Measurements from ENCODE around the gene ODAM. TPM values are rescaled to one million over a fixed set of nuclear protein-coding genes. Genes with fewer than 3 reads are reported as not detected.
A peak's percentile ranks its signal among the peaks of the same experiment; 100 is the strongest.

The ODAM gene
- total RNA-seq, 1 donor from 2014 or later, result not detected

DNA sequence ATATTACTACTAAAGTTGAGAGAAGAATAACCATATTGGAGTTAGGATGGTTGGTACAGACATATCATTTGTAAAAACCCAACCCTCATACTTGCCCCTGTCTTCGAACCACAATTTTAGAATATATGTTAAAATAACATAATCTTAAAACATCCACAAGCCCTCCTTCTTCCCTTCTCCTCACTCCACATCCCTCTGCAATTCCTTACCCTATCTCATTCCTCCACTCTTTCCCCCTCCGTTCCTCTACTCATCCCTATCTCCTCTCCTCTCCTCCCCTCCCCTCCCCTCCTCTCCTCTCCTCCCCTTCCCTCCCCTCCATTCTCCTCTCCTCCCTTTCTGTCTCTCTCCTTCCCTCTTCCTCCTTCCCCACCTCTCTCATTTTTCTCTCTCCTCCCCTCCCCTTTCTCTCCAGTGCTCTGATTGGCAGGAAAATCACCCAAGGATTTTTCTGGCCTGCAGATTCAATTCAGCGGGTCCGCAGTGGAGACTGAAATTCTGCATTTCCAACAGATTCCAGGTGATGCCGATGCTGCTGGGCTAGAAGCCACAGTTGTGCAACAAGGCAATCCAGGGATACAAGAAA, 17.4 kb upstream of the ODAM start:
- FAIRE-seq (no peak), DNase-seq (ENCODE audit: low read depth) (no peak)
- TF ChIP-seq, protein P1, sequence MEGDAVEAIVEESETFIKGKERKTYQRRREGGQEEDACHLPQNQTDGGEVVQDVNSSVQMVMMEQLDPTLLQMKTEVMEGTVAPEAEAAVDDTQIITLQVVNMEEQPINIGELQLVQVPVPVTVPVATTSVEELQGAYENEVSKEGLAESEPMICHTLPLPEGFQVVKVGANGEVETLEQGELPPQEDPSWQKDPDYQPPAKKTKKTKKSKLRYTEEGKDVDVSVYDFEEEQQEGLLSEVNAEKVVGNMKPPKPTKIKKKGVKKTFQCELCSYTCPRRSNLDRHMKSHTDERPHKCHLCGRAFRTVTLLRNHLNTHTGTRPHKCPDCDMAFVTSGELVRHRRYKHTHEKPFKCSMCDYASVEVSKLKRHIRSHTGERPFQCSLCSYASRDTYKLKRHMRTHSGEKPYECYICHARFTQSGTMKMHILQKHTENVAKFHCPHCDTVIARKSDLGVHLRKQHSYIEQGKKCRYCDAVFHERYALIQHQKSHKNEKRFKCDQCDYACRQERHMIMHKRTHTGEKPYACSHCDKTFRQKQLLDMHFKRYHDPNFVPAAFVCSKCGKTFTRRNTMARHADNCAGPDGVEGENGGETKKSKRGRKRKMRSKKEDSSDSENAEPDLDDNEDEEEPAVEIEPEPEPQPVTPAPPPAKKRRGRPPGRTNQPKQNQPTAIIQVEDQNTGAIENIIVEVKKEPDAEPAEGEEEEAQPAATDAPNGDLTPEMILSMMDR (IDR thresholded peaks at IDR 0.05; ENCODE audit: insufficient read depth, low read length, severe bottlenecking), result no peak
- H3K36me3 ChIP-seq (ENCODE audit: control insufficient read depth, insufficient read depth, low read length), result no peaks in the 10 kb centered on the region
- no peak overlapping the region for H3K4me3 ChIP-seq (ENCODE audit: low read depth, low read length)
- no peaks in the 10 kb centered on the region for H3K27me3 ChIP-seq (ENCODE audit: control insufficient read depth, insufficient read depth, low read length)

DNA sequence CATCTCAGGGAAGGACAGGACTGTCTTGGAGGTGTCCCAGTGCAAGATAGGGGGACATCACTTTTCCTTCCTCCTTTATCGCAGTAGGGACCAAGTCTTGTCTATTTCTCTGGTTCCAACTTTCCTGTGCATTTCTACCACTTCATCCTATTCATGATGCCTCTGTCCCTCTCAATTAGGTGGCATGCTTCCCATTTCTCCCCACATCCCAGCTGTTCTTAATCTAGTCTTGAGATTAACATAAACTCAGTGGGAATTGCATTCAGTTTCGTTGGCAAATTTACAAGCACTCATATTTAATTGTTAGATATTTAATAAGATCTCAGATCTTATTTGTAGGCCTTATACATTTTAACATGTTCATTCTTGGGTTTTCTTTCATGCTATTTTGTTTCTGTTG, 15.7 kb upstream of the ODAM start:
- no peaks in the 10 kb centered on the region for H3K36me3 ChIP-seq (ENCODE audit: control insufficient read depth, insufficient read depth, low read length)
- DNase-seq (ENCODE audit: low read depth), result no peak
- TF ChIP-seq, protein P1 (IDR thresholded peaks at IDR 0.05; ENCODE audit: insufficient read depth, low read length, severe bottlenecking), result no peak
- H3K27me3 ChIP-seq (ENCODE audit: control insufficient read depth, insufficient read depth, low read length), result no peaks in the 10 kb centered on the region
- no peak overlapping the region for H3K4me3 ChIP-seq (ENCODE audit: low read depth, low read length)
- peak; percentile 40 for FAIRE-seq

DNA sequence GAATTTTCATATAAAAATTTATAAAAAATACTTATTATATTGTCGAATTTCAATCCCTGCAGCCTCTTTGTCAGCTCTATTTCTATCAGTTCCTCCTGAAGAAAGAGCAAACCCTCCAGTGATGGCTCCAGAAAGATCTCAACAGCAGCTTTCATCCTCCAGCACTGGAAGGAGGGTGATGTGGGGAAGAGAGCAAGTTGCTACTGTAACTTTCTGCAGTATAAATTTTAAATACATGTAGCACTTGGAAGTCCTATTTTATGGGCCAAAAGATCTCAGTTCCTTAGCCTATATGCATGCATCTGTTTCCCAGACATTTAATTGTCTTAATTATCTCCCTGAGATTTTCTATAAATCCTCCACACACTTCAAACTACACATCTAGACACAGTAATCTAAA, 13.7 kb upstream of the ODAM start:
- FAIRE-seq, result no peak
- no peak overlapping the region for H3K4me3 ChIP-seq (ENCODE audit: low read depth, low read length)
- TF ChIP-seq, protein P1 (IDR thresholded peaks at IDR 0.05; ENCODE audit: insufficient read depth, low read length, severe bottlenecking), result no peak
- DNase-seq (ENCODE audit: low read depth), result no peak
- H3K27me3 ChIP-seq (ENCODE audit: control insufficient read depth, insufficient read depth, low read length), result no peaks in the 10 kb centered on the region
- no peaks in the 10 kb centered on the region for H3K36me3 ChIP-seq (ENCODE audit: control insufficient read depth, insufficient read depth, low read length)

DNA sequence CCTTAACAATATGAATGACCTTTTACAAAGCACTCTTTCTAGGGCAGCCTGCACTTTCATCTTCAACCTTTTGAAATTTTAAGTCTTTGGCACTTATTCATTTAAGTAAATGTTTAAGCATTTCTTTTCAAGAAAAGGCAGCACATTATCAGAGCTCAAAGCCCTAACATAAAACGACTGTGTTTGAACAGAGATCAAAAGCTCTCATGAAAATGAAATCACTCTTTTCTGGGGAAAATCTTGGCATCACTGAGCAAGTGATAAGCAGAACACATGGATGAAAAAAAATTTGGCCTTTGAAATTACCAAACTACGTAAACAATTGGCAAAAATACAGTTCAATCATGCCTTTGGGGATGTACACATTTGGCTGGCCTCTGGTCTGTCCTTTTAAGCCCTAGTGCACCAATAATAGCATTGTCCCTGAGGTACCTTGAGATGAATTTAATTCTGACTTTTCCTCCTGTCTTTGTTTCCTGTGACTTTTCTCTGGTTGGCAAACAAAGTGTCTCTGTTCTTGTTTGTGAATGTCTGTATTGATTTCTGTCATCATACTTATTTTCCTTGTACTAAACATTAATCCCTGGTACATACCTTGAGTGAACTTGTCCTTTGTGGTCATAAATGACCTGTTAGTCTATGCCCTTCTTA, 12.9 kb upstream of the ODAM start:
- TF ChIP-seq, protein P1 (IDR thresholded peaks at IDR 0.05; ENCODE audit: insufficient read depth, low read length, severe bottlenecking), result no peak
- Histone ChIP-seq H3K27me3 (ENCODE audit: control insufficient read depth, insufficient read depth, low read length) (no peaks in the 10 kb centered on the region), H3K36me3 (ENCODE audit: control insufficient read depth, insufficient read depth, low read length) (no peaks in the 10 kb centered on the region), H3K4me3 (ENCODE audit: low read depth, low read length) (no peak overlapping the region)
- DNase-seq (ENCODE audit: low read depth) (no peak), FAIRE-seq (no peak)

DNA sequence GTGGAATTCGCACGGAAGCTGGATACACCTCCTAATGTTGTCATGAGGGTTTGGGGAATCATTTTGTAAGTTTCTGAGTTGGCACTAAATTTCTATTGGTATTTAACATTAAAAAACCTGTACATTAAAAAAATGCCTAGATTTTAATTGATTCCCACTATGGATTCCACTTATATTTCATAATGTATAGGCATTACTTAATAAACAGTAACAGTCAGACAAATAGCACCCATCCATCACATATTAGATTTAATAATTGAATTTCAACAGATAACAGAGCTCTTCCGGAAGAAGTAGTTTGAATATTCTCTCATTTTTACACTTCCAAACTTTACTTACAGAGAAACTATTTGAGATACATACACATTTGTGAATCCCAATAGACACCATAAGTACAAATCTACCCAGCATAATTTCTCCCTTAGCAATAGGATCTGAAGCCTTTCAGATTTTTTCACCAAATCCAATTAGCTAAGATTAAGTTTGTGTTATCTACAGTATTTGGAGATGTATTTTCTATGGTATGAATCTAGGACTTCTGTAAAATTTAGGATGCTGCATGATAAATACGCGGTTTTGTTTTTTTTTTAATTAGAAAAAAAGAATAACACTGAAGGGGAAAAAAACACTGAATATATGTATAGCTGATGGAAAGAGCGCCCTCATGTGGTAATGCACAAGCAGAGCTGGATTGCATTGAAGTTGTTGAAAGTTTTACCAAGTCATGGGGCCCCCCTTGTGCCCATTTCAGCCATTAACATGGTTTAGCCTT, 12.2 kb upstream of the ODAM start:
- peak; percentile 44 for DNase-seq (ENCODE audit: low read depth)
- Histone ChIP-seq H3K4me3 (ENCODE audit: low read depth, low read length) (no peak overlapping the region), H3K27me3 (ENCODE audit: control insufficient read depth, insufficient read depth, low read length) (no peaks in the 10 kb centered on the region), H3K36me3 (ENCODE audit: control insufficient read depth, insufficient read depth, low read length) (no peaks in the 10 kb centered on the region)
- FAIRE-seq, result no peak
- TF ChIP-seq, protein P1 (IDR thresholded peaks at IDR 0.05; ENCODE audit: insufficient read depth, low read length, severe bottlenecking), result peak; percentile 78

Measured in bronchial epithelial cell (primary cell).